Right renal cortex interstitium (tissue), 3 donors: ENCODE data around the gene PTPRQ. TPM values are rescaled to one million over a fixed set of nuclear protein-coding genes. Genes with fewer than 3 reads are reported as not detected.

Experiments used
- DNase-seq, 3 donors: peaks; one replicate each; pipeline ENCODE4 v3.0.0-alpha.2; 2013; ENCODE audit warnings: low read depth in 3 of 3, low spot score in 2 of 3
- polyA plus RNA-seq, 3 donors: library from polyadenylated mRNA; unstranded; fragments of 120-200 nt; gene quantifications; one replicate each; pipeline ENCODE4 v1.2.1, GENCODE V29; 2013; ENCODE audit not compliant: insufficient read length in 3 of 3

Gene PTPRQ
- polyA plus RNA-seq, 3 donors = 18.7 to 25.3 (median 21.9) TPM

- DNase-seq = no peak
Measured at GRCh38 chr12:80715713-80716249, 271.7 kb downstream of the PTPRQ start.

- no peak for DNase-seq
Measured at GRCh38 chr12:80716696-80717469, 272.8 kb downstream of the PTPRQ start, which contains the start of gene MYF5. Gene MYF5 (plus strand): TSS chr12:80716912. CDS start chr12:80717064, 152 bp downstream.

GRCh38 chr12:80717856-80718255 is 273.8 kb downstream of the PTPRQ start:
- DNase-seq = no peak

- no peak for DNase-seq
Measured at GRCh38 chr12:80720516-80720915, 276.5 kb downstream of the PTPRQ start.

- DNase-seq = no peak
Measured at GRCh38 chr12:80721326-80721725, 277.3 kb downstream of the PTPRQ start.
